ENCODE results near the gene NDUFAB1.

NDUFAB1 gene

GRCh38 chr16:23534868-23535860 is 61.0 kb downstream of the NDUFAB1 start:
- no peak overlapping the region for H3K4me3 ChIP-seq (ENCODE audit: low read length)
- no peak for DNase-seq (ENCODE audit: low read depth)
- no peak for TF ChIP-seq CTCF (conservative IDR thresholded peaks at IDR 0.05; ENCODE audit: low read depth, low read length)

GRCh38 chr16:23532448-23532847 is 63.7 kb downstream of the NDUFAB1 start:
- no peak overlapping the region for H3K4me3 ChIP-seq (ENCODE audit: low read length)
- no peak for TF ChIP-seq CTCF (conservative IDR thresholded peaks at IDR 0.05; ENCODE audit: low read depth, low read length)
- DNase-seq (ENCODE audit: low read depth): no peak
